HG02763 (cell line): ENCODE data around the gene C14orf119.

Experiments
- ATAC-seq: cut with Tn5 transposase; IDR thresholded peaks from one replicate; pipeline ENCODE4 v1.9.1; 2021; ENCODE audit warnings: mild to moderate bottlenecking, moderate library complexity; ENCODE audit not compliant: unreplicated experiment

C14orf119 gene

DNA sequence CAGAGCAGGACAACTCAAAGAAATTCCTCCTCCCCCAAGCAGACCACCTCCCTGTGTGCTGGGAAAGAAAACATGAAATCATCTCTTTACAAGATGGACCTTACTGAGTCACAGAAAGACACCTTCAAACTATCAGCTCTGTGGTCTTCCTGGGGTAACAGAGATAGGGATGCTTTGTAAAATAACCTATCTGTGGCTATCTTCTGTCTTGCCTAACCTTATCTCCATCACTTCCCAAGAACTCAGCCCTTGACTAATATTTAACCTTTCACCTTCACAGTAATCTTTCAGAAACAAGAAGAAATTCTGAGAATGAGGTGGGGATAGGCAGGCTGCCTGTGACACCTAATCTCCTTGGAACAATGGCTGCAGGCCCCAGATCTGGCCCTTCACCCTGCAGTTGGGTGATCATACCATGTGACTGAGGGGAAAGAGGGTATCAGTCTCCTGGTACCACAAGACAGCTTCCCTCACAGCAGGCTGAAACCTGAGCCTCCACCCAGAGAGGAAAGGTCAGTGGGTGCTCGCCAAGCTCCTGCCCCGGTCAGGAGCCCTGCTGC lies 51.1 kb downstream of the C14orf119 start:
- no peak for ATAC-seq

DNA sequence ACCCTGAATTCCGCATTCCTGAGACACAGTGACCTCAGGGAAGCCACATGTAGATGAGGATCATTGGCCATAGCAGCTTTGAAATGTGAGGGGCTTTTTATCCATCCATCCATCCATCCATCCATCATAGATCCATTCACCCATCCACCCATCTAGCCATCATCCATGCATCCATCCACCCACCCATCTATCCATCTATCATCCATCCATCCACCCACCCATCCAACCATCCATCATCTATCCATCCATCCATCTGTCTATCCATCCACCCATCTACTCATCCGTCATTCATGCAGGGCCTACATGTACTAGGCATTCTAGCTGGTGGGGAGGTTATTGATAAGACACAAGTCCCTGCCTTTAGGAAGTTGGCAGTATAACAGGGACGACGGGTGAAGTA lies 51.7 kb downstream of the C14orf119 start:
- no peak for ATAC-seq

DNA sequence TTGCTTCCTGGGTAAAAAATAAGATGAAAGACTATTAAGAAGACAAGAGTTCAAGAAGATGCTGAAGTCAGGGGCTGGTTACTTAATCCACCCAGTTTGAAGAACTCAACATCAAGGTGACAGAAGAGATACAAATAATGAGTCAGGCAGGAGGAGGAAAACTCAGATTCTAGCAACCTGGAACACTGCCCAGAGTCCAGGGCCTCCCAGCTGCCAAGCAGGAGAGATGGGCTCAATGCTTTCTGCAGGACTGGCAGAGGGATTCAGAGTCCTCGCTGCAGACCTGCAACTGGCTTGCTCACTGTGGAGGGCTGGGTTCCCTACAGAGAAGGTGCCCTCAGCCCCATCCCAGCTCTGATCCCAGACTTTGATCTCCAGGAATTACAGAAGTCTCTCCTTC lies 52.4 kb downstream of the C14orf119 start:
- ATAC-seq, result no peak

DNA sequence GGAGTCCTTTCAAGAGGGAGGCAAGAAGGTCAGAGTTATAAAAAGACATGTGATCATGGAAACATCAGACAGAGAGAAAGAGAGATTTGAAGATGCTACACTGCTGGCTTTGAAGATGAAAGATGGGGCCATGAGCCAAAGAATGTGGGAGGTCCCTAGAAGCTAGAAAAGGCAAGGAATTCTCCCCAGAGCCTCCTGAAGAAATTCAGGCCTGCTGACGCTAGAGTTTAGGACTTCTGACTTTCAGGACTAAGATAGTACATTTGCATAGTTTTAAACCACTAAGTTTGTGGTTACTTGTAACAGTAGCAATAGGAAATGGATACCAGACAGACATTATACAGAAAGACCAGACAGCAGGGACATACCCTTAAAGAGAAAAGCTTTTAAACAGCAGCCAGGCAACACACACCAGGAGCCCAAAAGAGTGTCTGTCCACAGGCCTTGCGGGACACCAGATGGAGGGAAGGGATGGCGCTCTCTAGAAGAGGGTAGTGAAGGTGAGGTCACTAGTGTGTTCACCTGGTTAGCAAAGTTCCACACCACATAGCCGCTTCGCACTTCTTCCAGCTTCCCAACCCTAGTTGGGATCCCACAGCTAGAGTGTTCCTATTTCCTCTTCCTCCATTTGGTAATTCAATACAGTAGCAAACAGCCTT lies 53.4 kb downstream of the C14orf119 start:
- no peak for ATAC-seq

DNA sequence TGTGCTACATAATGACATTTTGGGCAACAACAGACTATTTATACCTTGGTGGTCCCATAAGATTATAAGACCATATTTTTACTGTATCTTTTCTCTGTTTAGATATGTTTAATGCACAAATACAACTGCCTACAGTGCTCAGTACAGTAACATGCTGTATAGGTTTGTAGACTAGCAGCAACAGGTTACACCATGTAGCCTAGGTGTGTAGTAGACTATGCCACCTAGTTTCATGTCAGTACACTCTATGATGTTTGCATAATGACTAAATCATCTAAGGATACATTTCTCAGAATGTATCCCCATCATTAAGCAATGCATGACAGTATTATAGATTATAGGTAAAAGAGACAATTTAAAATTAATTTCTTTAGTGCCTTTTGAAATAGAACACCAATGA lies 54.4 kb downstream of the C14orf119 start:
- ATAC-seq, result no peak
